Activated T-cell treated with anti-CD3 and anti-CD28 coated beads for 48 hours (primary cell): ENCODE data around the gene C16orf54.
"Not testable (repeated sequence)": the region's sequence is repeated elsewhere in the genome, so short reads cannot be mapped to it uniquely, and the experiment has no call there.

ENCODE experiments used
- DNase-seq: peaks from one replicate; pipeline ENCODE4 v3.0.0-alpha.2; 2020; ENCODE audit warnings: low read depth

C16orf54 gene

GRCh38 chr16:29740630-29741015, 5.2 kb downstream of the C16orf54 start:
- DNase-seq: not testable (repeated sequence)

DNA sequence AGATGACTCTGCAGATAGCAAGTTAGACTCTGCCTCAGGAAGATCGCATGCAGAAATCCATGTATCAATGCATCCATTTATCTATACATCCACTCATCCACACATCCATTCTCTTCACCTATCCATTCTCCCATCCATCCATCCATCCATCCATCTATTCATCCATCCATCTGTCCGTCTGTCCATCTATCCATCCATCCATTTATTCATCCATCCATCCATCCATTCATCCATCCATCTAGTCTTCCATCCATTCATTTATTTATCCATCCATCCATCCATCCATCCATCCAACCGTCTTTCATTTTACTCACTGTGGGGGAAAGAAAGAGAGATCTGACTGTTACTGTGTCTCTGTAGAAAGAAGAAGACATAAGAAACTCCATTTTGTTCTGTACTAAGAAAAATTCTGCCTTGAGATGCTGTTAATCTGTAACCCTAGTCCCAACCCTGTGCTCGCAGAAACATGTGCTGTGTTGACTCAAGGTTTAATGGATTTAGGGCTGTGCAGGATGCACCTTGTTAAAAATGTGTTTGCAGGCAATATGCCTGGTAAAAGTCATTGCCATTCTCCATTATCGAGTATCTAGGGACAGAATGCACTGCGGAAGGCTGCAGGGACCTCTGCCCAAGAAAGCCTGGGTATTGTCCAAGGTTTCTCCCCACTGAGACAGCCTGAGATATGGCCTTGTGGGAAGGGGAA, 5.7 kb downstream of the C16orf54 start:
- DNase-seq: not testable (repeated sequence)

- no peak for DNase-seq
Measured at GRCh38 chr16:29738514-29738913, 7.3 kb downstream of the C16orf54 start.

GRCh38 chr16:29737713-29738112, 8.1 kb downstream of the C16orf54 start:
- DNase-seq: no peak

DNA sequence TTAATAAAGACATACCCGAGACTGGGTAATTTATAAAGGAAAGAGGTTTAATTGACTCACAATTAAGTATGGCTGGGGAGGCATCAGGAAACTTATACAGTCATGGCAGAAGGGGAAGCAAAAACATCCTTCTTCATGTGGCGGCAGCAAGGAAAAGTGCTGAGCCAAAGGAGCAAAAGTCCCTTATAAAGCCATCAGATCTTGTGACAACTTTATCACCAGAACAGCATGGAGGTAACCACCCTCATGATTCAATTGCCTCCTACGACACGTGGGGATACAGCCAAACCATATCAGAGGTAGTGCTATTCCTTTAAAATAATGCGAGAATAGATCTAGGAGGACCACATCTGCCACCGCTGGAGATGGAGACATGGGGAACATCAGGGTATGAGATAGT, 9.0 kb downstream of the C16orf54 start:
- no peak for DNase-seq

DNA sequence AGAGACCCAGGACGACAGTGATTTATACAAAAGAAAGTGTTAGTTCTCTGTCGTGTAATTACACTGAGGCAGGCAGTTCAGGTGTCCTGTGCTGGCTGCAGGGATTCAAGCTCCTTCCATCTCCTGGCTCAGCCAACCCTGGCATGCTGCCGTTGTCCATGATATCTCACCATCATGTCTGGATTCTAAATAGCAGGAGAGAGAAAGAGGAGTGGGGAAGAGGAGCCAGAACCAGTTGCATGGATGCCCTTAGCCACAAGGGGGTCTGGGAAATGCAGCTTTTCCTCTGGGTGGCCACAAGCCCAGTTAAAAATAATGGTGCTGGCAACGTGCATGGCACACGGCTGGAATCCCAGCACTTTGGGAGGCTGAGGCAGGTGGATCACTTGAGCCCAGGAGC, 9.7 kb downstream of the C16orf54 start:
- no peak for DNase-seq

DNA sequence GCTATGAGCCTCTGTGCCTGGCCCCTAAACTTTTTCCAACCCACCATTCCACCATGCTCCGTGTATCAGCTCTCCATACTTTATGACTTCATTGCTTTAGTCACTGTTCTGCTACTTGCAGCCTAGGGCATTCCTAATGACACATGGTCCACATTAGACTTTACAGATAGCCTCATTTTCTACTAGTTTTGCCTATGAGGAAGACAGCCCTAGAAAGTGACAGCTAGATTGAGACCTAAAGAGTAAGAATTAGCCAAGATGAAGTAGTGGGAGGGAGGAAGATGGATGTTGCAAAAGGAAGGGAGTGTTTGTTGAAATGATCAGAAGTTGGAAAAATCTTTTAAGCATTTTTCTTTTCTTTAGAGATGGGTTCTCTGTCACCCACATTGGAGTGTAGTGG, 11.0 kb downstream of the C16orf54 start:
- no peak for DNase-seq

DNA sequence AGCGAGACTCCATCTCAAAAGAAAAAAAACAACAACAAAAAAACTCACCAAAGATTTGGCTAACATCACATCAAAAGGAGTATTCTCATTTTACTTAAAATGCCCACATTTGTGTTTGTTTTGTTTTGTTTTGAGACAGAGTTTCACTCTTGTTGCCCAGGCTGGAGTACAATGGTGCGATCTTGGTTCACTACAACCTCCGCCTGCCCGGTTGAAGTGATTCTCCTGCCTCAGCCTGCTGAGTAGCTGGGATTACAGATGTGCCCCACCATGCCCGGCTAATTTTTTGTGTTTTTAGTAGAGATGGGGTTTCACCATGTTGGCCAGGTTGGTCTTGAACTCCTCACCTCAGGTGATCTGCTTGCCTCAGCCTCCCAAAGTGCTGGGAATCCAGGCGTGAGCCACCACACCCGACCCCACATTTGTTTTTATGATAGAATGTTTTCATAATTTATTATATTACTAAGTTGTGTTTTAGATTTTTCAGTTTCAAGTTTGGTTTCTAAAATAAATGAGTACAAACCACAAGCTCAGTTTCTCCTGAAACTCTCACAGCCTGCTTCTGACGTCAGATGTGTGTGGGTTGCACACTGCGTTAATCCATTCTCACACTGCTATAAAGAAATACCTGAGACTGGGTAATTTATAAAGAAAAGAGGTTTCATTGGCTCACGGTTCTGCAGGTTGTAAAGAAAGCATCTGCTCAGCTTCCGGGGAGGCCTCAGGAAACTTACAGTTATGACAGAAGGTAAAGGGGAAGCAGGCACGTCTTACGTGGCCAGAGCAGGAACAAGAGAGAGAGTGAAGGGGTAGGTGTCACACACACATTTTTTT, 13.8 kb downstream of the C16orf54 start:
- peak; percentile 67 for DNase-seq

DNA sequence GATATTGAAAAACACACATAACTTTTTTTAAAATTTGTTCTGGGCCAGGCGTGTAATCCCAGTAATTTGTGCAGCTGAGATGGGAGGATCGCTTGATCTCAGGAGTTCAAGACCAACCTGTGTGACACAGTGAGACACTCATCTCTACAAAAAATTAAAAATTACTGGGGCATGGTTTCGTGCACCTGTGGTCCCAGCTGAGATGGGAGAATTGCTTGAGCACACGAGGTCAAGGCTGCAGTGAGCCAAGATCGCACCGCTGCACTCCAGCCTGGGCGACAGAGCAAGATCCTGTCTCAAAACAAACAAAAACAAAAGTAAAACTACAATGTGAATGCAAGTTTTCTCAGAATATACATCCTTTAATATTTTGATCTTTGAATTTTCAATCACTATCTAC, 15.1 kb downstream of the C16orf54 start:
- no peak for DNase-seq

- no peak for DNase-seq
Measured at GRCh38 chr16:29729116-29729521, 16.7 kb downstream of the C16orf54 start.

DNA sequence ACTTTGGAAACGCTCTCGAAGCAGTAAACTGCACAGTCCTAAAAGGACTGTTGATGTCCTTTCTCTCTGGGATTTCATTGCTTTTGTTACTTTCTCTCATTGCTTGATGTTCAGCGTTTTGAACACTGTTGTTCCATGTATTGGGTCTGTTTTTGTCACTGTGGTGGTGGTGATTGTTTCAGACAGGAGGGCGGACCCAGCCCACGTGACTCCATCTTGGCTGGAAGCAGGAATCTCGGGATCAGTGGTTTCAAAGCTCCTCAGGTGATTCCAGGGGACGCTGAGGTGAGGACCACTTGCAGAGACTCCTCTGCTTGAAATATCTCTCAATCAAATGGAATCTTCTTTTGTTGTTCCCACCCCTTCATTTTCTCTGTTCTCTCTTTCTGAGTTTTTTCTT, 18.3 kb downstream of the C16orf54 start:
- DNase-seq: no peak

GRCh38 chr16:29726845-29727377, 18.9 kb downstream of the C16orf54 start:
- no peak for DNase-seq

DNA sequence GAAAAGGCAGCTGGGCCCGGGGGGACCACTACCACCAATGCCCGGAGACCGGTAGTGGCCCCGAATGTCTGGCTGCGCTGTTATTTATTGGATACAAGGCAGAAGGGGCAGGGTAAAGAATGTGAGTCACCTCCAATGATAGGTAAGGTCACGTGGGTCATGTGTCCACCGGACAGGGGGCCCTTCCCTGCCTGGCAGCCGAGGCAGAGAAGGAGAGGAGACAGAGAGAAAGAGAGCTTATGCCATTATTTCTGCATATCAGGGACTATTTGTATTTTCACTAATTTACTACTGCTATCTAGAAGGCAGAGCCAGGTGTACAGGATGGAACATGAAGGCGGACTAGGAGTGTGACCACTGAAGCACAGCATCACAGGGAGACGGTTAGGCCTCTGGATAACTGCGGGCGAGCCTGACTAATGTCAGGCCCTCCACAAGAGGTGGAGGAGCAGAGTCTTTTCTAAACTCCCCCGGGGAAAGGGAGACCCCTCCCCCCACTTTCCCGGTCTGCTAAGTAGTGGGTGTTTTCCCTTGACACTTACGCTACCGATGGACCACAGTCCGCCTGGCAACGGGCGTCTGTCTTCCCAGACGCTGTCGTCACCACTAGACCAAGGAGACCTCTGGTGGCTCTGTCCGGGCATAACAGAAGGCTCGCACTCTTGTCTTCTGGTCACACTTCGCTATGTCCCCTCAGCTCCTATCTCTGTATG, 24.5 kb downstream of the C16orf54 start:
- DNase-seq: not testable (repeated sequence)

DNA sequence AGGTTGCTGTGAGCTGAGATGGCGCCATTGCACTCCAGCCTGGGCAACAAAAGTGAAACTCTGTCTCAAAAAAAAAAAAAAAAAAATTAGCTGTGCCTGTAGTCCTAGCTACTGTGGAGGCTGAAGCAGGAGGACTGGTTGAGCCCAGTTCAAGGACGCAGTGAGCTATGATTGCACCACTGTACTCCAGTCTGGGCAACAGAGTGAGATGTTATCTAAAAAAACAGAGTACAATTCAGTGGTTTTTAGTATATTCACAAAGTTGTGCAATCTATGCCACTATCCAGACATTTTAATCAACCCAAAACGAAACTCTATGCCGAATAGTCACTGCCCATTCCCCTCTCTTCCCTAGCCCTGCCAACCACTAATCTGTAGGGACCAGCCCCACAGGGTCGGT, 25.1 kb downstream of the C16orf54 start:
- DNase-seq: no peak

- no peak for DNase-seq
Measured at GRCh38 chr16:29719063-29719462, 26.7 kb downstream of the C16orf54 start.

DNA sequence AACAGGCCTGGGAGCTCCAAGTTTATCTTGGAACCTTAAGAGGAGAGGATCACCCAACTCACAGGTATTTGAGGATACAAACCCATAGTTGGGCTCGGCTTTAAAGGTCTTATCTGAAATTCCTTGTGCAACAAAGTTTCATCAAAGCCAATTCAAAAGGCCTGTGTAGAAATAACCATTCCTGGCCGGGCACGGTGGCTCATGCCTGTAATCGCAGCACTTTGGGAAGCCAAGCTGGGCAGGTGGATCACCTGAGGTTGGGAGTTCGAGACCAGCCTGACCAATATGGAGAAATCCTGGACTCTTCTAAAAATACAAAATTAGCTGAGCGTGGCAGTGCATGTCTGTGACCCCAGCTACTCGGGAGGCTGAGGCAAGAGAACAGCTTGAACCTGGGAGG, 28.7 kb downstream of the C16orf54 start:
- DNase-seq: no peak

DNA sequence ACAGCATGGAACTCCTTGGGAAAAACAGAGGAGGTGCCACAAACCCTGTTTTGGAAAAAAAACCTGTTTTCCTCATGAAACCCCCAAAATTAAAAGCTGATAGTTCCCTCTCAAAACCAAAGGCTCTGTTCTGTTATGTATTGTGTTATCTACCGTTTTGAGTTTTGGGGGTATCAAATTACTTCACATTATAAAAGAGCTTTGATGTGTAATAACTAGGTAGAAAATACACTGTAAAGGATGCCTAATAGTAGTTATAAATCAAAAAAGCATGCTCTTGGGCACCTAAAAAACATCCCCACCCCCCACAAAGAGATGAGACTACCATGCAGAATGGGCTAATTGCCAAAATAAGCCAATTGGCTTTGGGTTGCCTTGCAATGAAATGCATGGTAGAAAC, 30.8 kb downstream of the C16orf54 start:
- no peak for DNase-seq

- DNase-seq: no peak
Measured at GRCh38 chr16:29714396-29714795, 31.4 kb downstream of the C16orf54 start.

GRCh38 chr16:29712809-29713208, 33.0 kb downstream of the C16orf54 start:
- no peak for DNase-seq

DNA sequence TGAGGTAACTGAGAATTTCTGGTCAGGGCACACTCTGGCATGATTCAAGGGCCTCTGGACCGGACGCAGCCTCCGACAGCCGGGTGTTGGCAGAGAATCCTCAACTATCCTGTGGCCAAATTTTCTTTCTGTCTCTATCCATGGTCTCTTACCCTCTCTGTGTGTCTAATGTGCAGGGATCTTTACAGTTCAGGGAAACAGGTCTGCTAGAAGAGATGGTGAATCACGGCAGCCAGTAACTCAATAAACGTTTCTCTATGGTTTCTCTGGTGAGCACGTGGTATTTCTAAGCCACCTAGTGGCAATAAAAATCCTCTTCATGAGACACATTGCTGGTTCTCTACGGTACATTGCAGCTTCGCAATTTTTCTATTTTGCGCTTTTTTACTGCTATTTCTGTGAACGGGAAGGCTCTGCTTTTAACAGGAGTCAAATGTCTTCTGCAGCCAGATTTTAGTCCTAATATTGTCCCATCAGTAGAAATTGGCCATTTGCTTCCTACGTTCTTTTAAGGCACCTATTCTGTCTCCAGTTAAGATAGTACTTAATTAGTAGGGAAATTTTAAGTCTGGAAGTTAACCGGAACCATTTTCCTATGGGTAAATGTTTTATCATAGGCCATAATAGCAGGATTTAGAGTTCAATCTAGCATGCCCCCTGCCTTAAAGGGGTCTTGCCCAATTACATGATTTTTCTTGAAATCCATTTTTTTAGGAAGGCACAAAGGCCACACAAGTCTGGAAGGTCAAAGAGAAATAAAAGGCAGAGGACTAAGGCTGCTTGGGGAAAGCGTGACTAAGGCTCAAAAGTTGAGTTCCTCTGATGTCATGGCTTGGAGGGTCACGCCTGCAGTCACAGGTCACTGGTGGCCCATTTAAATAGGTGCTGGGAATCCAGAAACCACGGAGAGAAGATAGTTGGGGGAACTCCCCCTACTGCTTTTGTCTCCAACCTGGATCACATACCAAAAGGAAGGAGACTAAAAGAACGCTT, 35.3 kb downstream of the C16orf54 start:
- DNase-seq: peak; percentile 21

GRCh38 chr16:29709657-29710056, 36.1 kb downstream of the C16orf54 start:
- DNase-seq: not testable (repeated sequence)
